Measurements from ENCODE around the gene PYROXD2.
A peak's percentile ranks its signal among the peaks of the same experiment; 100 is the strongest.

PYROXD2 gene

GRCh38 chr10:98425511-98426352 is 10.8 kb upstream of the PYROXD2 start:
- H4K5ac ChIP-seq (ENCODE audit: low read length), result no peak overlapping the region
- no peak overlapping the region for H3K56ac ChIP-seq (ENCODE audit: low read length)
- DNase-seq, result peak; percentile 75
- H3K4me1 ChIP-seq (ENCODE audit: control insufficient read depth, low read depth, low read length), result no peaks in the 10 kb centered on the region
- peaks cover 1% of the 10 kb centered on the region for H3K36me3 ChIP-seq (ENCODE audit: control insufficient read depth, insufficient read depth, low read length)
- H3K9ac ChIP-seq (ENCODE audit: low read length), result no peak overlapping the region
- no CpG with 5 or more reads among the region's 21 CpGs for WGBS (ENCODE audit: extremely low coverage, insufficient coverage, low lambda C conversion rate)
- no peak overlapping the region for H3K4me3 ChIP-seq (ENCODE audit: low read length)
- no peak overlapping the region for H2BK120ac ChIP-seq (ENCODE audit: low read depth, low read length)
- no peak overlapping the region for H3K4me2 ChIP-seq (ENCODE audit: low read length)
- H3K4ac ChIP-seq (ENCODE audit: low read depth, low read length), result no peak overlapping the region
- H3K27ac ChIP-seq (ENCODE audit: low read depth, low read length), result no peak overlapping the region
- H3K23ac ChIP-seq (ENCODE audit: low read length), result no peak overlapping the region
- H3K27me3 ChIP-seq (ENCODE audit: insufficient read depth, low read length, poor library complexity), result no peaks in the 10 kb centered on the region
- H3K79me1 ChIP-seq (ENCODE audit: low read length), result no peaks in the 10 kb centered on the region
- no peak overlapping the region for H2BK5ac ChIP-seq (ENCODE audit: low read length)
- H3K79me2 ChIP-seq (ENCODE audit: control insufficient read depth, insufficient read depth, low read length), result no peaks in the 10 kb centered on the region
- no peak overlapping the region for H4K8ac ChIP-seq (ENCODE audit: low read depth, low read length)
- H2BK15ac ChIP-seq (replicated peaks; ENCODE audit: low read depth), result no peak overlapping the region
- no peak overlapping the region for H3K18ac ChIP-seq (ENCODE audit: low read length)
- H2AK5ac ChIP-seq (ENCODE audit: low read length), result no peak overlapping the region

- H3K27ac ChIP-seq (ENCODE audit: low read depth, low read length), result no peak overlapping the region
- H3K79me1 ChIP-seq (ENCODE audit: low read length), result no peaks in the 10 kb centered on the region
- H2BK15ac ChIP-seq (replicated peaks; ENCODE audit: low read depth), result no peak overlapping the region
- no peak overlapping the region for H2BK120ac ChIP-seq (ENCODE audit: low read depth, low read length)
- no peak overlapping the region for H3K4me2 ChIP-seq (ENCODE audit: low read length)
- no peak overlapping the region for H4K5ac ChIP-seq (ENCODE audit: low read length)
- no peaks in the 10 kb centered on the region for H3K4me1 ChIP-seq (ENCODE audit: control insufficient read depth, low read depth, low read length)
- H3K4ac ChIP-seq (ENCODE audit: low read depth, low read length), result no peak overlapping the region
- no peak overlapping the region for H3K23ac ChIP-seq (ENCODE audit: low read length)
- H3K9ac ChIP-seq (ENCODE audit: low read length), result no peak overlapping the region
- H3K27me3 ChIP-seq (ENCODE audit: insufficient read depth, low read length, poor library complexity), result no peaks in the 10 kb centered on the region
- no peak overlapping the region for H4K8ac ChIP-seq (ENCODE audit: low read depth, low read length)
- H3K4me3 ChIP-seq (ENCODE audit: low read length), result no peak overlapping the region
- H3K18ac ChIP-seq (ENCODE audit: low read length), result no peak overlapping the region
- no peak overlapping the region for H2BK5ac ChIP-seq (ENCODE audit: low read length)
- peaks cover 1% of the 10 kb centered on the region for H3K36me3 ChIP-seq (ENCODE audit: control insufficient read depth, insufficient read depth, low read length)
- WGBS (ENCODE audit: extremely low coverage, insufficient coverage, low lambda C conversion rate), result no CpG with 5 or more reads among the region's 23 CpGs
- H3K79me2 ChIP-seq (ENCODE audit: control insufficient read depth, insufficient read depth, low read length), result no peaks in the 10 kb centered on the region
- no peak overlapping the region for H2AK5ac ChIP-seq (ENCODE audit: low read length)
- H3K56ac ChIP-seq (ENCODE audit: low read length), result no peak overlapping the region
- no peak for DNase-seq
These were observed 9.6 kb upstream of the PYROXD2 start for GRCh38 chr10:98424295-98425254.

- Histone ChIP-seq H3K4ac (ENCODE audit: low read depth, low read length) (no peak overlapping the region), H2BK5ac (ENCODE audit: low read length) (no peak overlapping the region), H3K27me3 (ENCODE audit: insufficient read depth, low read length, poor library complexity) (no peaks in the 10 kb centered on the region), H2BK120ac (ENCODE audit: low read depth, low read length) (no peak overlapping the region), H3K9ac (ENCODE audit: low read length) (no peak overlapping the region), H3K23ac (ENCODE audit: low read length) (no peak overlapping the region), H3K4me1 (ENCODE audit: control insufficient read depth, low read depth, low read length) (no peaks in the 10 kb centered on the region), H2BK15ac (replicated peaks; ENCODE audit: low read depth) (no peak overlapping the region), H3K79me2 (ENCODE audit: control insufficient read depth, insufficient read depth, low read length) (no peaks in the 10 kb centered on the region), H3K56ac (ENCODE audit: low read length) (no peak overlapping the region), H2AK5ac (ENCODE audit: low read length) (no peak overlapping the region), H3K27ac (ENCODE audit: low read depth, low read length) (no peak overlapping the region), H3K79me1 (ENCODE audit: low read length) (no peaks in the 10 kb centered on the region), H4K8ac (ENCODE audit: low read depth, low read length) (no peak overlapping the region), H4K5ac (ENCODE audit: low read length) (no peak overlapping the region), H3K4me2 (ENCODE audit: low read length) (no peak overlapping the region), H3K18ac (ENCODE audit: low read length) (no peak overlapping the region), H3K36me3 (ENCODE audit: control insufficient read depth, insufficient read depth, low read length) (no peaks in the 10 kb centered on the region), H3K4me3 (ENCODE audit: low read length) (no peak overlapping the region)
- no CpG with 5 or more reads among the region's 9 CpGs for WGBS (ENCODE audit: extremely low coverage, insufficient coverage, low lambda C conversion rate)
- DNase-seq, result peak; percentile 68
These were observed 8.7 kb upstream of the PYROXD2 start for GRCh38 chr10:98423691-98424120.

- WGBS (ENCODE audit: extremely low coverage, insufficient coverage, low lambda C conversion rate), result no CpG with 5 or more reads among the region's 10 CpGs
- Histone ChIP-seq H3K27me3 (ENCODE audit: insufficient read depth, low read length, poor library complexity) (no peaks in the 10 kb centered on the region), H3K4me1 (ENCODE audit: control insufficient read depth, low read depth, low read length) (no peaks in the 10 kb centered on the region), H3K79me2 (ENCODE audit: control insufficient read depth, insufficient read depth, low read length) (no peaks in the 10 kb centered on the region), H2BK5ac (ENCODE audit: low read length) (no peak overlapping the region), H3K4me3 (ENCODE audit: low read length) (no peak overlapping the region), H3K9ac (ENCODE audit: low read length) (no peak overlapping the region), H2BK120ac (ENCODE audit: low read depth, low read length) (no peak overlapping the region), H4K5ac (ENCODE audit: low read length) (no peak overlapping the region), H3K27ac (ENCODE audit: low read depth, low read length) (no peak overlapping the region), H3K4me2 (ENCODE audit: low read length) (no peak overlapping the region), H2AK5ac (ENCODE audit: low read length) (no peak overlapping the region), H4K8ac (ENCODE audit: low read depth, low read length) (no peak overlapping the region), H3K23ac (ENCODE audit: low read length) (no peak overlapping the region), H3K4ac (ENCODE audit: low read depth, low read length) (no peak overlapping the region), H2BK15ac (replicated peaks; ENCODE audit: low read depth) (no peak overlapping the region), H3K56ac (ENCODE audit: low read length) (no peak overlapping the region), H3K36me3 (ENCODE audit: control insufficient read depth, insufficient read depth, low read length) (no peaks in the 10 kb centered on the region), H3K18ac (ENCODE audit: low read length) (no peak overlapping the region), H3K79me1 (ENCODE audit: low read length) (no peaks in the 10 kb centered on the region)
- no peak for DNase-seq
These were observed 7.2 kb upstream of the PYROXD2 start for GRCh38 chr10:98422182-98422581.

- Histone ChIP-seq H3K4me1 (ENCODE audit: control insufficient read depth, low read depth, low read length) (no peaks in the 10 kb centered on the region), H3K79me1 (ENCODE audit: low read length) (no peaks in the 10 kb centered on the region), H2AK5ac (ENCODE audit: low read length) (no peak overlapping the region), H3K27ac (ENCODE audit: low read depth, low read length) (no peak overlapping the region), H2BK5ac (ENCODE audit: low read length) (no peak overlapping the region), H3K4me3 (ENCODE audit: low read length) (no peak overlapping the region), H3K56ac (ENCODE audit: low read length) (no peak overlapping the region), H3K27me3 (ENCODE audit: insufficient read depth, low read length, poor library complexity) (no peaks in the 10 kb centered on the region), H3K9ac (ENCODE audit: low read length) (no peak overlapping the region), H2BK120ac (ENCODE audit: low read depth, low read length) (no peak overlapping the region), H3K23ac (ENCODE audit: low read length) (no peak overlapping the region), H3K18ac (ENCODE audit: low read length) (no peak overlapping the region), H4K5ac (ENCODE audit: low read length) (no peak overlapping the region), H3K4ac (ENCODE audit: low read depth, low read length) (no peak overlapping the region), H3K36me3 (ENCODE audit: control insufficient read depth, insufficient read depth, low read length) (no peaks in the 10 kb centered on the region), H2BK15ac (replicated peaks; ENCODE audit: low read depth) (no peak overlapping the region), H4K8ac (ENCODE audit: low read depth, low read length) (no peak overlapping the region), H3K4me2 (ENCODE audit: low read length) (no peak overlapping the region), H3K79me2 (ENCODE audit: control insufficient read depth, insufficient read depth, low read length) (no peaks in the 10 kb centered on the region)
- DNase-seq, result no peak
- WGBS (ENCODE audit: extremely low coverage, insufficient coverage, low lambda C conversion rate), result no CpG with 5 or more reads among the region's 9 CpGs
These were observed 5.8 kb upstream of the PYROXD2 start for GRCh38 chr10:98420786-98421185.

Measured in mesendoderm (in vitro differentiated cells).